Testis (tissue), 2 donors: ENCODE measurements around the gene MACROD2.

Experiments used
- POLR2A ChIP-seq: fragments of 450-650 bp; IDR thresholded peaks from one replicate; pipeline ENCODE4 v1.6.1; 2017; ENCODE audit warnings: antibody characterized with exemption, mild to moderate bottlenecking, moderate library complexity
- TF ChIP-seq, protein P1 (sequence below), 3 experiments: fragments of 450-650 bp in 2 of 3; fragments of 200-600 bp in 1 of 3; sonication (generic) in 1 of 3; IDR thresholded peaks; one replicate each; pipeline ENCODE4 v1.5.1; 2016 to 2019; ENCODE audit warnings: antibody characterized with exemption in 3 of 3, mild to moderate bottlenecking in 2 of 3, moderate library complexity in 1 of 3

GRCh38 chr20:14333721-14334120, 338.4 kb downstream of the MACROD2 start:
- TF ChIP-seq, protein P1, sequence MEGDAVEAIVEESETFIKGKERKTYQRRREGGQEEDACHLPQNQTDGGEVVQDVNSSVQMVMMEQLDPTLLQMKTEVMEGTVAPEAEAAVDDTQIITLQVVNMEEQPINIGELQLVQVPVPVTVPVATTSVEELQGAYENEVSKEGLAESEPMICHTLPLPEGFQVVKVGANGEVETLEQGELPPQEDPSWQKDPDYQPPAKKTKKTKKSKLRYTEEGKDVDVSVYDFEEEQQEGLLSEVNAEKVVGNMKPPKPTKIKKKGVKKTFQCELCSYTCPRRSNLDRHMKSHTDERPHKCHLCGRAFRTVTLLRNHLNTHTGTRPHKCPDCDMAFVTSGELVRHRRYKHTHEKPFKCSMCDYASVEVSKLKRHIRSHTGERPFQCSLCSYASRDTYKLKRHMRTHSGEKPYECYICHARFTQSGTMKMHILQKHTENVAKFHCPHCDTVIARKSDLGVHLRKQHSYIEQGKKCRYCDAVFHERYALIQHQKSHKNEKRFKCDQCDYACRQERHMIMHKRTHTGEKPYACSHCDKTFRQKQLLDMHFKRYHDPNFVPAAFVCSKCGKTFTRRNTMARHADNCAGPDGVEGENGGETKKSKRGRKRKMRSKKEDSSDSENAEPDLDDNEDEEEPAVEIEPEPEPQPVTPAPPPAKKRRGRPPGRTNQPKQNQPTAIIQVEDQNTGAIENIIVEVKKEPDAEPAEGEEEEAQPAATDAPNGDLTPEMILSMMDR (IDR thresholded peaks at IDR 0.05) = no peak
- no peak for TF ChIP-seq POLR2A
